Measurements from ENCODE around the gene SKIL.

Gene SKIL

GRCh38 chr3:170437176-170437575 lies 79.7 kb downstream of the SKIL start:
- no peak for DNase-seq (ENCODE audit: low read depth, low spot score)

- DNase-seq (ENCODE audit: low read depth, low spot score), result no peak
Measured at GRCh38 chr3:170437696-170438407, 80.3 kb downstream of the SKIL start.

DNA sequence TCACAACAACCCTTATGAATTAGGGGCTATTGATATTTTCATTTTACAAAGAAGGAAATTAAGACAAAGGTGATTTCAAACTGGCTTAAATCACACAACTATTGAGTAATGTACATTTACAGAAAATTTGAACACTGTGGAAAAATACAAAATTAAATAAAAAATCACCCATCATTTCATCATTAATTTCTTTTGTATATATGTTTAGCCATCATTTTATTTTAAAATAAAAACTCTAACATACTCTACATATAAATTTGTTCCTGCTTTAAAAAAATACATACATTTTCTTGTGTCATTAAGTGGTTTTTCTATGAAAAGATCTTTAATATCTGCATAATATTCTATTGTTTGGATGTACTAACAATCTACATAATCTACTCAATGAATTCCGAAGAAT lies 81.3 kb downstream of the SKIL start:
- no peak for DNase-seq (ENCODE audit: low read depth, low spot score)

DNA sequence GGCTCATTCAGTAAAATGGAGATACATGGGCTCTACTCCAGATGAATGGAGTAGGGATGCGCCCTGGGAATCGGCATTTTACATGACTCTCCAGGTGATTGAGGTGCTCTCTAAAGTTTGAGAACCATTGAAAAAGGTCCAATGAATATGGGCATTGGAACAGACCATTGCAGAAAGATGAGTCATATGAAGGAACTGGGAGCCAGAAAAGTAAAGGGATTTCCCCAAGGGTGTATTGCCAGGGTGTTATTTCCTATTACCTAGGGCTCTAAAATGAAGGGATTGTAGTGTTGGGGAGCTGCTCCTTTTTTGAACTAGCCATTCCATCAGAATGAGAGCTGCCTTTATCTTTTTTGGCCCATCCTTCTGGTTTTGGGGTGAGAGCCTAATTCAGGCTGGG lies 82.8 kb downstream of the SKIL start:
- DNase-seq (ENCODE audit: low read depth, low spot score), result no peak

GRCh38 chr3:170441412-170441811 lies 83.9 kb downstream of the SKIL start:
- DNase-seq (ENCODE audit: low read depth, low spot score), result no peak

- no peak for DNase-seq (ENCODE audit: low read depth, low spot score)
Measured at GRCh38 chr3:170442947-170443346, 85.4 kb downstream of the SKIL start.

DNA sequence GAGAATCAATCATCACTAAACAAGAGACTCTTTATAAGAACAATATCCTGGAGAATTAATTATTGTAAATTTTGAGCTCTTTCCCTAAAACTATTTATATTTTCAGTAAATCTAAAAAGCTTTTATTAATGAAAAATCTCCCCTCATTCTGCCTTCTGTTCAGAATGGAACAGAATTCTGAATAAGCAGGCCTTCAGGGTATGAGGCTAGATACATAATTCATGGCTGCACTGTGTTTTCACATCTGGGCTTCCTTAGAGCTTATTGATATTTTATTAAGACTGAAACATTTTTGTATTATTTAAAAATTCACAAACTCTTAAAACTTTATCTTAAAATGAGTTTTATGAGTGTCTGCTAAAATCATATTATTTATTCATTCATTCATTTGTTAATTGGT lies 85.9 kb downstream of the SKIL start:
- DNase-seq (ENCODE audit: low read depth, low spot score), result no peak

Measured in brain pericyte (primary cell).